Gastrocnemius medialis (tissue), 4 donors: Measurements from ENCODE around the gene PRAMEF12.

Experiments used
- CTCF ChIP-seq, 5 experiments: fragments of 450-650 bp in 3 of 5; fragments of 200-600 bp in 2 of 5; sonication (generic) in 2 of 5; IDR thresholded peaks in 4 of 5; conservative IDR thresholded peaks in 1 of 5; 1 replicate in 4 of 5; 2 replicates in 1 of 5; pipeline ENCODE4 v1.5.1; 2016 to 2019; ENCODE audit warnings: antibody characterized with exemption in 5 of 5, mild to moderate bottlenecking in 3 of 5, moderate library complexity in 3 of 5
- POLR2A ChIP-seq, 2 donors: fragments of 450-650 bp; IDR thresholded peaks; one replicate each; pipeline ENCODE4 v1.6.1; 2017; ENCODE audit warnings: antibody characterized with exemption in 2 of 2, mild to moderate bottlenecking in 2 of 2, moderate library complexity in 2 of 2

DNA sequence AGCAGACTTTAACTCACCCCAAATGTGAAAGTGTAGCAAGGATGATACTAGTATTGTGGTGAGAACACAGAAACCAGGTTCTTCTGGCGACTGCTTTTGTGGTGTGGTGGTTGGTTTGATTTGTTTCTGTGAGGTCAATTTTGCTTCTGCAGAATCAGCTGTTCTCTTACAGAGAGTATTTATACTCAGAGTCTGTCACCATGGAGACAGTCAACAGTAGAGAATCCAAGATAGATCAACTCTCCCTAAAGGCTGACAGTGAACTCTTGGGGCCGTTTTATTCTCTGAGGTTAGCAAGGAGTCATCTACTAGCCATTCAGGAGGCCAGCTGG is 27.6 kb upstream of the PRAMEF12 start, which contains the start of gene CFAP107:
- no peak for TF ChIP-seq CTCF (IDR thresholded peaks at IDR 0.05 in 4 of 5, conservative IDR thresholded peaks at IDR 0.05 in 1 of 5)
- no peak for TF ChIP-seq POLR2A (IDR thresholded peaks at IDR 0.05)
